ENCODE results near the gene RALGAPA2. TPM values are rescaled to one million over a fixed set of nuclear protein-coding genes. Genes with fewer than 3 reads are reported as not detected.

The RALGAPA2 gene
- total and polyA plus RNA-seq, 2 experiments from 2014 or later: 13.1 to 43.4 TPM

GRCh38 chr20:20628314-20628713 lies 84.1 kb downstream of the RALGAPA2 start (continued):
- TF ChIP-seq REST (IDR thresholded peaks at IDR 0.05; ENCODE audit: unreplicated experiment) (no peak), EZH2phosphoT487 (IDR thresholded peaks at IDR 0.05; ENCODE audit: unreplicated experiment) (no peak), CTCF (conservative IDR thresholded peaks at IDR 0.05; ENCODE audit: low read depth in 2 of 2) (no peak)

DNA sequence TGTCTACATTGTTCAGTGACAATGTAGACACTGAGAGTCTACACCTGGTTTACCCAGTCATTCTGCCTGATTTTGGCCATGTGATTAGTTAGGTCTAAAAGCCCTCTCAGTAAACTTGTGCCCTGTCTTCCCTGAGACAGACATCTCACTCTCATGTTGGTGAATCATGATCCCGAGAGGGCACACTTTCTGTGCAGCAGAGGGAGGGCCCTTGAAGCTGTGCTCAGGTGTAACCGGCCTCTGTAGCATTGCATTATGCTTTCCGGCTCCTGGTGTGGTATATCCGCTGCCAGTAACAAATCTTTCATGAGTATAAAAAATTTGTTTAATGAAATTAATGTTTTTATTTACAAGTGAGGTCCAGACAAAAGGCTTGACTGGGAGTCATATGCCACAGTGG lies 85.0 kb downstream of the RALGAPA2 start:
- Mint-ChIP-seq H3K27ac (no peak overlapping the region), H3K36me3 (ENCODE audit: low read depth) (peaks cover 4% of the 10 kb centered on the region; the same call in 2 of the 3 replicates), H3K9me3 (no peaks in the 10 kb centered on the region; the same call in 2 of the 3 replicates), H3K27me3 (ENCODE audit: insufficient read depth, low read depth, poor library complexity) (no peaks in the 10 kb centered on the region), H3K4me1 (no peaks in the 10 kb centered on the region), H3K4me3 (no peak overlapping the region)
- Histone ChIP-seq H3K36me3 (ENCODE audit: insufficient read depth) (0 out of 2 replicates have a peak, but pooled peaks cover 5% of the 10 kb centered on the region), H3K79me2 (replicated peaks; ENCODE audit: insufficient read depth) (no peaks in the 10 kb centered on the region), H3K4me2 (no peak overlapping the region), H2AFZ (no peak overlapping the region), H3K9me2 (ENCODE audit: insufficient read depth) (no peaks in the 10 kb centered on the region), H4K20me1 (replicated peaks; ENCODE audit: insufficient read depth) (no peaks in the 10 kb centered on the region; the same call in 1 of the 2 replicates), H3K27me3 (ENCODE audit: insufficient read depth) (no peaks in the 10 kb centered on the region), H3K4me3 (no peak overlapping the region), H3K27ac (ENCODE audit: low read depth) (no peak overlapping the region), H3K4me1 (ENCODE audit: insufficient read depth) (no peaks in the 10 kb centered on the region), H3F3A (replicated peaks; ENCODE audit: low read depth) (no peaks in the 10 kb centered on the region)
- no peak for DNase-seq (ENCODE audit: low spot score)
- ATAC-seq: no peak
- TF ChIP-seq POLR2AphosphoS5 (IDR thresholded peaks at IDR 0.05; ENCODE audit: low read depth): no peak
- TF ChIP-seq STAT1 (IDR thresholded peaks at IDR 0.05; ENCODE audit: unreplicated experiment): no peak
- TF ChIP-seq ZNF331 (CRISPR knock-in tag; IDR thresholded peaks at IDR 0.05; ENCODE audit: low read depth): no peak
- TF ChIP-seq CREB1 (CRISPR knock-in tag; IDR thresholded peaks at IDR 0.05; ENCODE audit: low read depth): no peak
- TF ChIP-seq CTCF (conservative IDR thresholded peaks at IDR 0.05; ENCODE audit: low read depth in 2 of 2): no peak
- no peak for TF ChIP-seq ETS1 (IDR thresholded peaks at IDR 0.05)
- TF ChIP-seq, protein P1, sequence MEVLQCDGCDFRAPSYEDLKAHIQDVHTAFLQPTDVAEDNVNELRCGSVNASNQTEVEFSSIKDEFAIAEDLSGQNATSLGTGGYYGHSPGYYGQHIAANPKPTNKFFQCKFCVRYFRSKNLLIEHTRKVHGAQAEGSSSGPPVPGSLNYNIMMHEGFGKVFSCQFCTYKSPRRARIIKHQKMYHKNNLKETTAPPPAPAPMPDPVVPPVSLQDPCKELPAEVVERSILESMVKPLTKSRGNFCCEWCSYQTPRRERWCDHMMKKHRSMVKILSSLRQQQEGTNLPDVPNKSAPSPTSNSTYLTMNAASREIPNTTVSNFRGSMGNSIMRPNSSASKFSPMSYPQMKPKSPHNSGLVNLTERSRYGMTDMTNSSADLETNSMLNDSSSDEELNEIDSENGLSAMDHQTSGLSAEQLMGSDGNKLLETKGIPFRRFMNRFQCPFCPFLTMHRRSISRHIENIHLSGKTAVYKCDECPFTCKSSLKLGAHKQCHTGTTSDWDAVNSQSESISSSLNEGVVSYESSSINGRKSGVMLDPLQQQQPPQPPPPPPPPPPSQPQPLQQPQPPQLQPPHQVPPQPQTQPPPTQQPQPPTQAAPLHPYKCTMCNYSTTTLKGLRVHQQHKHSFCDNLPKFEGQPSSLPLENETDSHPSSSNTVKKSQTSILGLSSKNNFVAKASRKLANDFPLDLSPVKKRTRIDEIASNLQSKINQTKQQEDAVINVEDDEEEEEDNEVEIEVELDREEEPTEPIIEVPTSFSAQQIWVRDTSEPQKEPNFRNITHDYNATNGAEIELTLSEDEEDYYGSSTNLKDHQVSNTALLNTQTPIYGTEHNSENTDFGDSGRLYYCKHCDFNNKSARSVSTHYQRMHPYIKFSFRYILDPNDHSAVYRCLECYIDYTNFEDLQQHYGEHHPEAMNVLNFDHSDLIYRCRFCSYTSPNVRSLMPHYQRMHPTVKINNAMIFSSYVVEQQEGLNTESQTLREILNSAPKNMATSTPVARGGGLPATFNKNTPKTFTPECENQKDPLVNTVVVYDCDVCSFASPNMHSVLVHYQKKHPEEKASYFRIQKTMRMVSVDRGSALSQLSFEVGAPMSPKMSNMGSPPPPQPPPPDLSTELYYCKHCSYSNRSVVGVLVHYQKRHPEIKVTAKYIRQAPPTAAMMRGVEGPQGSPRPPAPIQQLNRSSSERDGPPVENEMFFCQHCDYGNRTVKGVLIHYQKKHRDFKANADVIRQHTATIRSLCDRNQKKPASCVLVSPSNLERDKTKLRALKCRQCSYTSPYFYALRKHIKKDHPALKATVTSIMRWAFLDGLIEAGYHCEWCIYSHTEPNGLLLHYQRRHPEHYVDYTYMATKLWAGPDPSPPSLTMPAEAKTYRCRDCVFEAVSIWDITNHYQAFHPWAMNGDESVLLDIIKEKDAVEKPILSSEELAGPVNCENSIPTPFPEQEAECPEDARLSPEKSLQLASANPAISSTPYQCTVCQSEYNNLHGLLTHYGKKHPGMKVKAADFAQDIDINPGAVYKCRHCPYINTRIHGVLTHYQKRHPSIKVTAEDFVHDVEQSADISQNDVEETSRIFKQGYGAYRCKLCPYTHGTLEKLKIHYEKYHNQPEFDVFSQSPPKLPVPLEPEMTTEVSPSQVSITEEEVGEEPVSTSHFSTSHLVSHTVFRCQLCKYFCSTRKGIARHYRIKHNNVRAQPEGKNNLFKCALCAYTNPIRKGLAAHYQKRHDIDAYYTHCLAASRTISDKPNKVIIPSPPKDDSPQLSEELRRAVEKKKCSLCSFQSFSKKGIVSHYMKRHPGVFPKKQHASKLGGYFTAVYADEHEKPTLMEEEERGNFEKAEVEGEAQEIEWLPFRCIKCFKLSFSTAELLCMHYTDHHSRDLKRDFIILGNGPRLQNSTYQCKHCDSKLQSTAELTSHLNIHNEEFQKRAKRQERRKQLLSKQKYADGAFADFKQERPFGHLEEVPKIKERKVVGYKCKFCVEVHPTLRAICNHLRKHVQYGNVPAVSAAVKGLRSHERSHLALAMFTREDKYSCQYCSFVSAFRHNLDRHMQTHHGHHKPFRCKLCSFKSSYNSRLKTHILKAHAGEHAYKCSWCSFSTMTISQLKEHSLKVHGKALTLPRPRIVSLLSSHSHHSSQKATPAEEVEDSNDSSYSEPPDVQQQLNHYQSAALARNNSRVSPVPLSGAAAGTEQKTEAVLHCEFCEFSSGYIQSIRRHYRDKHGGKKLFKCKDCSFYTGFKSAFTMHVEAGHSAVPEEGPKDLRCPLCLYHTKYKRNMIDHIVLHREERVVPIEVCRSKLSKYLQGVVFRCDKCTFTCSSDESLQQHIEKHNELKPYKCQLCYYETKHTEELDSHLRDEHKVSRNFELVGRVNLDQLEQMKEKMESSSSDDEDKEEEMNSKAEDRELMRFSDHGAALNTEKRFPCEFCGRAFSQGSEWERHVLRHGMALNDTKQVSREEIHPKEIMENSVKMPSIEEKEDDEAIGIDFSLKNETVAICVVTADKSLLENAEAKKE (CRISPR knock-in tag; IDR thresholded peaks at IDR 0.05): no peak
- TF ChIP-seq ZNF114 (CRISPR knock-in tag; IDR thresholded peaks at IDR 0.05): no peak
- no peak for TF ChIP-seq EZH2phosphoT487 (IDR thresholded peaks at IDR 0.05; ENCODE audit: unreplicated experiment)
